Mononuclear cell (primary cell): Measurements from ENCODE around the gene BACH2. TPM values are rescaled to one million over a fixed set of nuclear protein-coding genes. Genes with fewer than 3 reads are reported as not detected.

Source experiments
- H3K27me3 ChIP-seq: 2 replicates; pipeline ENCODE4 v1.6.0; 2011; ENCODE audit warnings: low read length, control low read depth; ENCODE audit not compliant: insufficient read depth
- H3K4me1 ChIP-seq: 2 replicates; pipeline ENCODE4 v1.5.1; 2011; ENCODE audit warnings: mild to moderate bottlenecking, low read length, control low read depth; ENCODE audit not compliant: insufficient read depth
- H3K4me3 ChIP-seq: 2 replicates; pipeline ENCODE4 v1.5.1; 2011; ENCODE audit warnings: mild to moderate bottlenecking, low read length, moderate library complexity
- H3K9me3 ChIP-seq: 2 replicates; pipeline ENCODE4 v1.5.1; 2011; ENCODE audit warnings: low read depth, mild to moderate bottlenecking, control low read depth, low read length
- total RNA-seq: library from RNA; depleted of rRNA; stranded (reverse); fragments of >200 nt; gene quantifications from one replicate; pipeline ENCODE4 v1.2.3, GENCODE V29; 2012

The BACH2 gene
- total RNA-seq, 1 donor = 37.6 TPM

DNA sequence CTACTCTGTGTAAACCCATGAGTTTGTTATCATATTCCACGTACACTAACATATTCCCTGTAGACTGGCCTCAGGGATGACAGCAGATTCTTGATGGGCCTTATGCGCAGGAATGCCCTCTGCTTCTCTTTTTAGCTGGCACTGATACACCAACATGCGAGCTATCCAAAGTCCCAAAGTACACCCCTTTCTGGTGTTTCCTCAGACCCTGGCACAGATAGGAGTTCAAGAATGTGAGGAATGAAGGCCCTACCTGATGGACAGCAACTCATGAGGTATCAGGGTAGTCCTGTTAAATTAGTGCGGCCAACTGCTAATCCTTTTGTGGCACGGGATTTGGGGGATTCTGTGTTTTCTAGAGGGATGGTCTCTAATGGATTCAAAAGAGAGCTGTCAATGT lies 93.0 kb downstream of the BACH2 start:
- Histone ChIP-seq H3K9me3 (no peaks in the 10 kb centered on the region), H3K4me1 (no peaks in the 10 kb centered on the region), H3K27me3 (no peaks in the 10 kb centered on the region), H3K4me3 (no peak overlapping the region)

- Histone ChIP-seq H3K4me3 (no peak overlapping the region), H3K4me1 (no peaks in the 10 kb centered on the region)
Observed at GRCh38 chr6:90202156-90202555, 94.5 kb downstream of the BACH2 start.

DNA sequence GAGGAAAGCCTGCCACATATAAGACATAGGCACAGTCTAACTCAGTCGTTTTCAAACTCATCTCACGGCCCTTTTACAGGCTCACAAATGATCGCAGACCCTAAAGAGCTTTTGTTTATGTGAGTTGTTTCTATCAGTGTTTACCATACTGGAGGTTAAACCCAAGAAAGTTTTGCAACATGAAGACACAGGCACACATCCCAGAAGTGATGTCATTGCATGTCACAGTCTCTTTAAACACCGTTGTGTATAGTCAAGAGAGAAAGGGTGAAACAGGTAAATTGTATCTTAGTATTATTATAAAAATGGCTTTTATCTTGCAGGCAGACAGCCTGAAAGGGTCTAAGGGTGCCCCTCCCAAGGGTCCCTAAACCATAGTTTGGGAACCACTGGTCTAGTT lies 96.7 kb downstream of the BACH2 start:
- no peaks in the 10 kb centered on the region for H3K27me3 ChIP-seq
- H3K9me3 ChIP-seq = no peaks in the 10 kb centered on the region
- no peak overlapping the region for H3K4me3 ChIP-seq
- H3K4me1 ChIP-seq = peaks cover 6% of the 10 kb centered on the region

More at GRCh38 chr6:90202156-90202555, 94.5 kb downstream of the BACH2 start:
- Histone ChIP-seq H3K27me3 (no peaks in the 10 kb centered on the region), H3K9me3 (no peaks in the 10 kb centered on the region)

DNA sequence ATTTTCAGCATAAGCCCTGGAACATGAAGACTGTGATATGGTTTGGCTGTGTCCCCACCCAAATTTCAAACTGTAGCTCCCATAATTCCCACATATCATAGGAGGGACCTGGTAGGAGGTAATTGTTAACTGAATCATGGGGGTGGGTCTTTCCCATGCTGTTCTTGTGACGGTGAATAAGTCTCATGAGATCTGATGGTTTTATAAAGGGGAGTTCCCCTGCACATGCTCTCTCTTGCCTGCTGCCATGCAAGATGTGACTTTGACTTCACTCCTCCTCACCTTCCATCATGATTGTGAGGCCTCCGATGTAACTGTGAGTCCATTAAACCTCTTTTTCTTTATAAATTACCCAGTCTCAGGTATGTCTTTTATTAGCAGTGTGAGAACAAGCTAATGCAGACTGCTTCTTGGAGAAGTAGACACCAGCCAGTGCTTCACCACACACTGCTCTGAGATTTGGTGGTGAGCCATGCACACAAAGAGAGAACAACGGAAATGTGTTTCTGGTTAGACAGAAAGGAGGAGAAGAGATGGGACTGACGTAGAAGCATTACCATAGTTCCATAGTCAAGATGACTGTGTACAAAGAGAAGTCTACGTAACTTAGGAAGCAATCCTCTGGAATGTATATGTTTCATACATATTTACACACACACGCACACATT lies 97.8 kb downstream of the BACH2 start:
- Histone ChIP-seq H3K27me3 (no peaks in the 10 kb centered on the region), H3K9me3 (no peaks in the 10 kb centered on the region), H3K4me3 (no peak overlapping the region), H3K4me1 (peaks cover 10% of the 10 kb centered on the region)

DNA sequence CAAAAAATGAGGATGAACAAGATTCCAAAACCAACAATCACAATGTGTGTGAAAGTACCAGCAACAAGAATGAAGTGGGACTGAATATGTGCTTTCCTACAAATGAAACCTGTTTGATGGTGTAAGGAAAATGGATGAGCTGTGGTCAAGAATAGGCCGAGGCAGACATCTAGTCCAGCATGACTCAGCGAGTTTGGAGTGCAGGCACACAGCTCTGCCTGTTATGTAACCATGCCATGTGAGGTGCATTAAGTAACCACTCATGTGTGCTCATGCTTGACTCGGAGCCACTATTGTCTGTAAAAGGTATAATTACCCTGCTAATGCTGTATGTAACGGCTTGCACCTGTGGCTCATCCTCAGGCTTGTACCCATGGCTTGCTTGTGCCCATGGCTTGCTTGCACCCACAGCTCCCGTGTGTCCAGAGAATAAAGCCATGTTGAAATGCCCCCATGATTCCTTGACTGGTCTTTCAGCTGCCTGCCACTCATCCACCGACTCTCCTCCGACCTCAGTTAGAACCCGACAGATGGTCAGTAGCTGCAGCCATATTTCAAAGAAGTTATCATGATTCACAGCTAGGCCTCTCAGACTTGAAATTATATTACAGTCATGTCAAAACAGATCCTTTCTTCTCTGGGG lies 98.7 kb downstream of the BACH2 start:
- Histone ChIP-seq H3K4me3 (no peak overlapping the region), H3K27me3 (no peaks in the 10 kb centered on the region), H3K4me1 (peaks cover 15% of the 10 kb centered on the region), H3K9me3 (no peaks in the 10 kb centered on the region)

DNA sequence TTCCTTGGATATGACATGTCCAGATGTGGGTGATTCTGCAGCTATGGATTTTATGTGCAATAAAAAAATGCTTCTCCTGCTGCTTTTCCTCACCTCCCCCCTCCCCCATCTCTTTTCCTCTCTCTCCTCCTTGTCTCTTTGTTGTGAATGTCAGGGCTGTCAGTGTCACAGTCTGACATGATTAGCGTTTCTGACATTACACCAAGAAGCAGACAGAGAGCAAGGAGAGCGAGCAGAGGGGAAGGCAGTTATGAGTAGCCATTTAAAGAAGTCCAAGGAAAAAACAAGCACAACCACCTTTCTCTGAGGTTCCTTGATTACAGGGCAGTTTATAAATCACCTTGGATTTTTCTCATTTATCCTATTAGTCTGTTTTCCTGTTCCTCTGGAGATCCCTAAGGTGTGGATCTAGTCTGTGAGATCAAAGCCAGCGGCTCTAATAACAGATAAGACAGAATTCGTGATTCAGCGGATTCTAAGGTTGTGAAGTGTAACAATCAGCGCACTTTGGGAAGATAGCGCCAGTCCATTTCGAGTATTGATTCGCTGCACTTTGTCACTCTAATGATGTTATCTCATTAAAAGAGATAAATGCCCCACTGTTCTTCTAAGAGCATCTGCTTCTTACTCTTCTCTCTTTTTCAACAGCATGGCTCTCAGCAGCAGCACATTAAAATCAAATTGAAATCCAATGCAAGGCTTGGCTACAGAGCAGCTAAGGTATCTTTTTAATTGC lies 101.4 kb downstream of the BACH2 start:
- H3K4me3 ChIP-seq = no peak overlapping the region
- H3K9me3 ChIP-seq = no peaks in the 10 kb centered on the region
- no peaks in the 10 kb centered on the region for H3K27me3 ChIP-seq
- H3K4me1 ChIP-seq = peaks cover 25% of the 10 kb centered on the region

GRCh38 chr6:90194371-90194841 lies 102.2 kb downstream of the BACH2 start:
- Histone ChIP-seq H3K27me3 (no peaks in the 10 kb centered on the region), H3K9me3 (no peaks in the 10 kb centered on the region), H3K4me1 (peaks cover 25% of the 10 kb centered on the region), H3K4me3 (no peak overlapping the region)

DNA sequence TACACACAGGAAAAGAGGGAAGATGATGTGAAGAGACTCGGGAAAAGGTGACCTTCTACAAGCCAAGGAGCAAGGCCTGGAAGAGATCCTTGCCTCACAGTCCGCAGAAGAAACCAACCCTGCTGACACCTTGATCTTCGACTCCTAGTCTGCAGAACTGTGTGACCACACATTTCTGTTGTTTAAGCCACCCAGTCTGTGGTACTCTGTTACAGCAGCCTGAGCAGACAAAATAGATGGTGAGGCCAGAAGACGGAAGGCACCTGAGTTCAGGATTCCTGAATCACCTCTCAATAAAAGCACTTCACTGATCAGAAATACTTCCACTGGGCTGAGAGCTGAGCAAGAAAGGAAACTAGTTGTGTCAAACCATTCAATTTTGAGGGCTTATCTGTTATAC lies 103.3 kb downstream of the BACH2 start:
- peaks cover 25% of the 10 kb centered on the region for H3K4me1 ChIP-seq
- H3K27me3 ChIP-seq = no peaks in the 10 kb centered on the region
- no peak overlapping the region for H3K4me3 ChIP-seq

GRCh38 chr6:90192857-90193256 lies 103.8 kb downstream of the BACH2 start:
- H3K27me3 ChIP-seq = no peaks in the 10 kb centered on the region
- H3K4me3 ChIP-seq = no peak overlapping the region
- no peaks in the 10 kb centered on the region for H3K9me3 ChIP-seq
- peaks cover 27% of the 10 kb centered on the region for H3K4me1 ChIP-seq

More for the DNA sequence above, 103.3 kb downstream of the BACH2 start:
- H3K9me3 ChIP-seq = no peaks in the 10 kb centered on the region

DNA sequence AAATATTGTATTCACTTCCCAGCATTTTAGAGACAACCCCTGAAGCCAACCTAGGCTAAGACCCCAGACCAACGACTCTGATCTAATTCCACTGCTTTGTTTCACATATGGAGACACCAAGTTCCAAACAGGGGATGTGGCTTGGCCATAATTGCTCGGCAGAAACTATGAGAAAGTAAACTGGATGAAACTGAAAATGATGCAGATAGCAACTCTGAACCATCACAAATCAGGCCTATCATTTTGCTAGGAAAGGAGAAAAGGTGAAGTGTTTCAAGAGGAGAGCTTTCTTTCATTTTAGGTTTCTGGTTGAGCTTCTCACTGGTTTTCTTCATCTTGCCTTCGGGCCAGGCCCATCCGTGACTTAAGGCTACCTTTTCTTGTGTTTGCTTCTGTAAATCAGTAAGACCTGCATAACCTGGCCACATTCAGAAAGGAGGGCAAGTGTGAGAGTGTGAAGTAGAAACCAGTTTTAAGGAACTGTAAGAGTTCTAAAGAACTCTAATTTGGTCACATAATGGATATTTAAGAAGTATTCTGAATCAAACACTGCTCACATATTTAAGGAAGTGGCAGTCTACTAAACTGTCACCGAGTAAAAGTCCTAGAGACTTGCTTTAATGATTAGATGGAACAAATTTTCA lies 105.8 kb downstream of the BACH2 start:
- Histone ChIP-seq H3K9me3 (no peaks in the 10 kb centered on the region), H3K4me3 (no peak overlapping the region), H3K27me3 (no peaks in the 10 kb centered on the region), H3K4me1 (peaks cover 42% of the 10 kb centered on the region)

- Histone ChIP-seq H3K27me3 (no peaks in the 10 kb centered on the region), H3K9me3 (no peaks in the 10 kb centered on the region), H3K4me1 (peaks cover 38% of the 10 kb centered on the region), H3K4me3 (no peak overlapping the region)
Observed at GRCh38 chr6:90190131-90190530, 106.5 kb downstream of the BACH2 start.

DNA sequence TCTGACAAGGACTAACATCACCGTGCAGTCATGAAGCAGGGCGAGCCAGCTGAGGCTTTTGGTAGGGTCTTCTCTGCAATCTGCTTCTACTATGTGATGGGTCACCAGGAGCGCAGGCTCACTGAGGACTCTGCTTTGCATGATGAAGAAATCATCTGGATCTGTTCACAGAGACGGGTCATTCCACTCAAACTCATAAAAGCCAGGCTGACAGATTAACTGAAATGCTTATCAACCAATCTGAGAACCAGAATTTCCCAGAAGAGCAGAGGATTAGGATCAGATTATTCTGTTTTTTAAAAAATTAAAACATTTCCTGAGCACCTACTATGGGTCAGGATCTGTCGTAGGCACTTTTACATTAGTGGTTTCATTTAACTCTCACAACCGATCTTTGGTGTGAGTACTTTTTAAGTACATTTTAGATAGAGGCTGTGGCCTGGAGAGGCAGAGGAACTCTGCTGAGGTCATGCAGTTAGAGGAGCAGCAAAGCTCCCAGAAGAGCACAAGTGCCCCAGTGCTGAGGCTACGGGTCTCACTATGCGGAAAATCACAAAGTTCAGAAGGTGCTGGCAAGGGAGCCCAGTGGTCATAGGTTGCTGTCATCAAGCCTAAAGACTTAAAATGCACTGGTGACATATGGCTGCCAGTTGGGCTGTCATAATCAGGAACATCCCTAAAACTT lies 109.1 kb downstream of the BACH2 start:
- Histone ChIP-seq H3K9me3 (no peaks in the 10 kb centered on the region), H3K4me3 (no peak overlapping the region), H3K27me3 (no peaks in the 10 kb centered on the region), H3K4me1 (peaks cover 36% of the 10 kb centered on the region)

DNA sequence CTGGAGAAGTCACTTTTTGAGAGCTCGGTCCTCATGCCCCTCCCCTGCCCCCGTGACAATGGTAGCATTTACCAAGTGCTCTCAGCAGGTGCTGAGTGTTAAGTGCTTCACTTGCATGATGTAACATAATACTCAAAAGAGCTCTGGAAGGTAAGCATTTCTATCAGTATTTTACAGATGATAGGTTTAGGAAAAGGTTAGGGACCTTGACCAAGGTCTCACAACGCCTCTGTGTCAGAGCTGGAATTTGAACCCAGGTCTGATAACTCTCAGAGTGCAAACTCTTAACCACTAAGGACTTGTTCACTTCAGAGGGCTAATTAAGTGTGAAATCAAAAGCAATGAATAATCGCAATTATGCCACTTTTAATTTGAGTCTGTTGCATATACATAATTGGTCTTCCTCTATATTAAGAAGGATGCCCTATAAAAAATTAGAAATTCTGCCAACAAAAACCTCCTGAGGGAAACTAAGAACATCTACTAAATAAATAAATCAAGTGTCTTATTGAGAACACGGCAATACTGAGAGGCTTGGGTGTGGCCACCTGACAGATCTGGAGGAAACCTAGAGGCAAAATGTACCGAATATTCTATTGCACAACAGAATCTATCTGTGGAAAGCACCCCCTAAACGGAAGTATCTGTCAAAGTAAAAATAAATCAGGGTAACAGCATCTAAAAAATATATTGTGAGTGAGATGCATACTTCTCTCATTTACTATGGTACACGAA lies 109.8 kb downstream of the BACH2 start:
- Histone ChIP-seq H3K9me3 (no peaks in the 10 kb centered on the region), H3K4me1 (peaks cover 36% of the 10 kb centered on the region), H3K27me3 (no peaks in the 10 kb centered on the region), H3K4me3 (no peak overlapping the region)

GRCh38 chr6:90186026-90186425 lies 110.6 kb downstream of the BACH2 start:
- no peaks in the 10 kb centered on the region for H3K9me3 ChIP-seq
- no peaks in the 10 kb centered on the region for H3K27me3 ChIP-seq
- no peak overlapping the region for H3K4me3 ChIP-seq
- H3K4me1 ChIP-seq = peaks cover 35% of the 10 kb centered on the region
